Measurements from ENCODE around the gene KSR1.

KSR1 gene

GRCh38 chr17:27541301-27542023 is 85.2 kb downstream of the KSR1 start:
- H4K8ac ChIP-seq (ENCODE audit: low read depth, low read length), result no peak overlapping the region
- H2AFZ ChIP-seq (ENCODE audit: low read length), result no peak overlapping the region
- no peak for DNase-seq (ENCODE audit: low spot score)
- H3K23ac ChIP-seq (ENCODE audit: low read depth, low read length, poor library complexity), result peak overlapping the region; percentile 40
- H3K4me2 ChIP-seq (ENCODE audit: insufficient read depth, low read length, poor library complexity, severe bottlenecking), result no peak overlapping the region
- no peak overlapping the region for H3K4ac ChIP-seq (ENCODE audit: low read length)
- no CpG with 5 or more reads among the region's 6 CpGs for WGBS, 2 donors (ENCODE audit: extremely low coverage in 2 of 2, insufficient read length in 2 of 2, insufficient replicate concordance in 1 of 2)
- no peaks in the 10 kb centered on the region for H3K79me1 ChIP-seq (ENCODE audit: low read depth, low read length)
- H3K27ac ChIP-seq (replicated peaks; ENCODE audit: low read length), result no peak overlapping the region
- no peak overlapping the region for H3K14ac ChIP-seq (ENCODE audit: low read length)
- H3K9me3 ChIP-seq (replicated peaks in 1 of 2; ENCODE audit: control insufficient read depth in 2 of 2, insufficient read depth in 1 of 2, low read depth in 1 of 2, low read length in 2 of 2), result no peaks in the 10 kb centered on the region
- H3K18ac ChIP-seq (ENCODE audit: low read length), result no peak overlapping the region
- no peak overlapping the region for H2BK12ac ChIP-seq (ENCODE audit: low read length)
- no peak overlapping the region for H2BK15ac ChIP-seq (ENCODE audit: low read length)
- peak overlapping the region; percentile 16 for H4K91ac ChIP-seq (ENCODE audit: low read depth, low read length, poor library complexity)
- no peak overlapping the region for H2AK5ac ChIP-seq (ENCODE audit: low read depth, low read length)
- no peak overlapping the region for H3K4me3 ChIP-seq (ENCODE audit: low read length in 2 of 2)
- H3K4me1 ChIP-seq (ENCODE audit: control insufficient read depth in 2 of 2, insufficient read depth in 1 of 2, low read depth in 1 of 2, low read length in 2 of 2), result peaks cover 0 to 2% of the 10 kb centered on the region in 2 donors
- H3K36me3 ChIP-seq (replicated peaks in 1 of 2; ENCODE audit: control insufficient read depth in 2 of 2, insufficient read depth in 2 of 2, low read length in 2 of 2), result no peaks in the 10 kb centered on the region
- no peak overlapping the region for H2BK120ac ChIP-seq (ENCODE audit: low read depth, low read length)
- H3K9ac ChIP-seq (ENCODE audit: low read depth, low read length, poor library complexity), result no peak overlapping the region
- no peak overlapping the region for H2BK5ac ChIP-seq (ENCODE audit: low read length)
- no peaks in the 10 kb centered on the region for H3K27me3 ChIP-seq (ENCODE audit: control insufficient read depth in 3 of 3, insufficient read depth in 3 of 3, low read depth in 1 of 3, low read length in 3 of 3)

- no CpG with 5 or more reads among the region's 6 CpGs for WGBS, 2 donors (ENCODE audit: extremely low coverage in 2 of 2, insufficient read length in 2 of 2, insufficient replicate concordance in 1 of 2)
Observed at GRCh38 chr17:27542841-27543463, 86.7 kb downstream of the KSR1 start.

GRCh38 chr17:27543464-27543856 is 87.2 kb downstream of the KSR1 start:
- H3K27me3 ChIP-seq (ENCODE audit: control insufficient read depth in 3 of 3, insufficient read depth in 3 of 3, low read depth in 1 of 3, low read length in 3 of 3), result no peaks in the 10 kb centered on the region
- no peak overlapping the region for H2BK5ac ChIP-seq (ENCODE audit: low read length)
- H2AK5ac ChIP-seq (ENCODE audit: low read depth, low read length), result no peak overlapping the region
- H4K91ac ChIP-seq (ENCODE audit: low read depth, low read length, poor library complexity), result no peak overlapping the region
- no peaks in the 10 kb centered on the region for H3K79me1 ChIP-seq (ENCODE audit: low read depth, low read length)
- H3K4ac ChIP-seq (ENCODE audit: low read length), result peak overlapping the region; percentile 46
- no peak overlapping the region for H3K9ac ChIP-seq (ENCODE audit: low read depth, low read length, poor library complexity)
- no peaks in the 10 kb centered on the region for H3K9me3 ChIP-seq (replicated peaks in 1 of 2; ENCODE audit: control insufficient read depth in 2 of 2, insufficient read depth in 1 of 2, low read depth in 1 of 2, low read length in 2 of 2)
- no peak overlapping the region for H2BK15ac ChIP-seq (ENCODE audit: low read length)
- H3K4me2 ChIP-seq (ENCODE audit: insufficient read depth, low read length, poor library complexity, severe bottlenecking), result no peak overlapping the region
- H4K8ac ChIP-seq (ENCODE audit: low read depth, low read length), result no peak overlapping the region
- H2BK12ac ChIP-seq (ENCODE audit: low read length), result no peak overlapping the region
- no peak overlapping the region for H3K23ac ChIP-seq (ENCODE audit: low read depth, low read length, poor library complexity)
- WGBS, 2 donors (ENCODE audit: extremely low coverage in 2 of 2, insufficient read length in 2 of 2, insufficient replicate concordance in 1 of 2), result no CpG with 5 or more reads among the region's 9 CpGs
- H2BK120ac ChIP-seq (ENCODE audit: low read depth, low read length), result no peak overlapping the region
- H3K4me3 ChIP-seq (ENCODE audit: low read length in 2 of 2), result no peak overlapping the region
- H2AFZ ChIP-seq (ENCODE audit: low read length), result no peak overlapping the region
- peaks cover 0 to 4% of the 10 kb centered on the region in 2 donors for H3K4me1 ChIP-seq (ENCODE audit: control insufficient read depth in 2 of 2, insufficient read depth in 1 of 2, low read depth in 1 of 2, low read length in 2 of 2)
- no peak for DNase-seq (ENCODE audit: low spot score)
- H3K18ac ChIP-seq (ENCODE audit: low read length), result peak overlapping the region; percentile 33
- no peak overlapping the region for H3K27ac ChIP-seq (replicated peaks; ENCODE audit: low read length)
- no peaks in the 10 kb centered on the region for H3K36me3 ChIP-seq (replicated peaks in 1 of 2; ENCODE audit: control insufficient read depth in 2 of 2, insufficient read depth in 2 of 2, low read length in 2 of 2)
- no peak overlapping the region for H3K14ac ChIP-seq (ENCODE audit: low read length)

More at GRCh38 chr17:27542841-27543463, 86.7 kb downstream of the KSR1 start:
- no peak overlapping the region for H2BK15ac ChIP-seq (ENCODE audit: low read length)
- no peaks in the 10 kb centered on the region for H3K27me3 ChIP-seq (ENCODE audit: control insufficient read depth in 3 of 3, insufficient read depth in 3 of 3, low read depth in 1 of 3, low read length in 3 of 3)
- DNase-seq (ENCODE audit: low spot score), result no peak
- no peaks in the 10 kb centered on the region for H3K79me1 ChIP-seq (ENCODE audit: low read depth, low read length)
- no peaks in the 10 kb centered on the region for H3K36me3 ChIP-seq (replicated peaks in 1 of 2; ENCODE audit: control insufficient read depth in 2 of 2, insufficient read depth in 2 of 2, low read length in 2 of 2)
- no peak overlapping the region for H2BK12ac ChIP-seq (ENCODE audit: low read length)
- H3K9me3 ChIP-seq (replicated peaks in 1 of 2; ENCODE audit: control insufficient read depth in 2 of 2, insufficient read depth in 1 of 2, low read depth in 1 of 2, low read length in 2 of 2), result no peaks in the 10 kb centered on the region
- no peak overlapping the region for H3K23ac ChIP-seq (ENCODE audit: low read depth, low read length, poor library complexity)
- H2AK5ac ChIP-seq (ENCODE audit: low read depth, low read length), result no peak overlapping the region
- no peak overlapping the region for H3K27ac ChIP-seq (replicated peaks; ENCODE audit: low read length)
- H3K4me1 ChIP-seq (ENCODE audit: control insufficient read depth in 2 of 2, insufficient read depth in 1 of 2, low read depth in 1 of 2, low read length in 2 of 2), result peaks cover 0 to 4% of the 10 kb centered on the region in 2 donors
- H3K9ac ChIP-seq (ENCODE audit: low read depth, low read length, poor library complexity), result no peak overlapping the region
- H3K14ac ChIP-seq (ENCODE audit: low read length), result peak overlapping the region; percentile 17
- peak overlapping the region; percentile 46 for H3K4ac ChIP-seq (ENCODE audit: low read length)
- no peak overlapping the region for H2AFZ ChIP-seq (ENCODE audit: low read length)
- H3K4me2 ChIP-seq (ENCODE audit: insufficient read depth, low read length, poor library complexity, severe bottlenecking), result no peak overlapping the region
- no peak overlapping the region for H2BK5ac ChIP-seq (ENCODE audit: low read length)
- peak overlapping the region; percentile 33 for H3K18ac ChIP-seq (ENCODE audit: low read length)
- no peak overlapping the region for H2BK120ac ChIP-seq (ENCODE audit: low read depth, low read length)
- no peak overlapping the region for H3K4me3 ChIP-seq (ENCODE audit: low read length in 2 of 2)
- no peak overlapping the region for H4K91ac ChIP-seq (ENCODE audit: low read depth, low read length, poor library complexity)
- H4K8ac ChIP-seq (ENCODE audit: low read depth, low read length), result no peak overlapping the region

GRCh38 chr17:27543958-27544349 is 87.7 kb downstream of the KSR1 start:
- H3K14ac ChIP-seq (ENCODE audit: low read length), result no peak overlapping the region
- H3K27me3 ChIP-seq (ENCODE audit: control insufficient read depth in 3 of 3, insufficient read depth in 3 of 3, low read depth in 1 of 3, low read length in 3 of 3), result no peaks in the 10 kb centered on the region
- H2BK120ac ChIP-seq (ENCODE audit: low read depth, low read length), result no peak overlapping the region
- H3K27ac ChIP-seq (replicated peaks; ENCODE audit: low read length), result no peak overlapping the region
- H3K4me2 ChIP-seq (ENCODE audit: insufficient read depth, low read length, poor library complexity, severe bottlenecking), result no peak overlapping the region
- H3K4me3 ChIP-seq (ENCODE audit: low read length in 2 of 2), result no peak overlapping the region
- peaks cover 0 to 4% of the 10 kb centered on the region in 2 donors for H3K4me1 ChIP-seq (ENCODE audit: control insufficient read depth in 2 of 2, insufficient read depth in 1 of 2, low read depth in 1 of 2, low read length in 2 of 2)
- no peak overlapping the region for H2BK12ac ChIP-seq (ENCODE audit: low read length)
- no peak overlapping the region for H2BK15ac ChIP-seq (ENCODE audit: low read length)
- no peak overlapping the region for H2AFZ ChIP-seq (ENCODE audit: low read length)
- no peak overlapping the region for H3K4ac ChIP-seq (ENCODE audit: low read length)
- no peak for DNase-seq (ENCODE audit: low spot score)
- no peak overlapping the region for H2AK5ac ChIP-seq (ENCODE audit: low read depth, low read length)
- no peaks in the 10 kb centered on the region for H3K9me3 ChIP-seq (replicated peaks in 1 of 2; ENCODE audit: control insufficient read depth in 2 of 2, insufficient read depth in 1 of 2, low read depth in 1 of 2, low read length in 2 of 2)
- H3K18ac ChIP-seq (ENCODE audit: low read length), result no peak overlapping the region
- H4K91ac ChIP-seq (ENCODE audit: low read depth, low read length, poor library complexity), result no peak overlapping the region
- H2BK5ac ChIP-seq (ENCODE audit: low read length), result no peak overlapping the region
- no peak overlapping the region for H4K8ac ChIP-seq (ENCODE audit: low read depth, low read length)
- H3K9ac ChIP-seq (ENCODE audit: low read depth, low read length, poor library complexity), result no peak overlapping the region
- H3K79me1 ChIP-seq (ENCODE audit: low read depth, low read length), result no peaks in the 10 kb centered on the region
- H3K36me3 ChIP-seq (replicated peaks in 1 of 2; ENCODE audit: control insufficient read depth in 2 of 2, insufficient read depth in 2 of 2, low read length in 2 of 2), result no peaks in the 10 kb centered on the region
- no peak overlapping the region for H3K23ac ChIP-seq (ENCODE audit: low read depth, low read length, poor library complexity)
- no CpG with 5 or more reads among the region's 9 CpGs for WGBS, 2 donors (ENCODE audit: extremely low coverage in 2 of 2, insufficient read length in 2 of 2, insufficient replicate concordance in 1 of 2)
